GM18502 (cell line): ENCODE data around the gene SLC66A3.
"Not testable (repeated sequence)": the region's sequence is repeated elsewhere in the genome, so short reads cannot be mapped to it uniquely, and the experiment has no call there.

Source experiments
- ATAC-seq: cut with Tn5 transposase; IDR thresholded peaks from one replicate; pipeline ENCODE4 v1.9.1; 2021; ENCODE audit warnings: mild to moderate bottlenecking; ENCODE audit not compliant: unreplicated experiment, poor library complexity

The SLC66A3 gene

GRCh38 chr2:11160731-11161455 is 5.6 kb downstream of the SLC66A3 start:
- ATAC-seq, result peak; percentile 58

DNA sequence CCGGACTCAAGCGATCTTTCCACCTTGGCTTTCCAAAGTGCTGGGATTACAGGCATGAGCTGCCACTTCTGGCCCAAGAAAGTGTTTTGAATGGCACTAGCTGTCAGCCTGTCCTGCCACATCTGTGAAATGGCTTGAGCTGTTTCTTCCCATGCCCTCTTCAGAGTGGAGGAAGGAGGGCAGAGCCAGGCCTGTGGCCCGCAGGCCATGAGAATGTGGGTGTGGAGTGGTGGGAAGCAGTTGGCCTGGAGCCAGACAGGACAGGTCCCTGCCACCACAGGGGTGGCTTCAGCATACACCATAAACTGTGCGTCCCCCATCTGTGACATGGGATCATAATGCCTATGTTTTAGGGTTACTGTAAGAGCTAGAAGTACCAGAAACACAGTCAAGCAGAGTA is 6.5 kb downstream of the SLC66A3 start:
- no peak for ATAC-seq

DNA sequence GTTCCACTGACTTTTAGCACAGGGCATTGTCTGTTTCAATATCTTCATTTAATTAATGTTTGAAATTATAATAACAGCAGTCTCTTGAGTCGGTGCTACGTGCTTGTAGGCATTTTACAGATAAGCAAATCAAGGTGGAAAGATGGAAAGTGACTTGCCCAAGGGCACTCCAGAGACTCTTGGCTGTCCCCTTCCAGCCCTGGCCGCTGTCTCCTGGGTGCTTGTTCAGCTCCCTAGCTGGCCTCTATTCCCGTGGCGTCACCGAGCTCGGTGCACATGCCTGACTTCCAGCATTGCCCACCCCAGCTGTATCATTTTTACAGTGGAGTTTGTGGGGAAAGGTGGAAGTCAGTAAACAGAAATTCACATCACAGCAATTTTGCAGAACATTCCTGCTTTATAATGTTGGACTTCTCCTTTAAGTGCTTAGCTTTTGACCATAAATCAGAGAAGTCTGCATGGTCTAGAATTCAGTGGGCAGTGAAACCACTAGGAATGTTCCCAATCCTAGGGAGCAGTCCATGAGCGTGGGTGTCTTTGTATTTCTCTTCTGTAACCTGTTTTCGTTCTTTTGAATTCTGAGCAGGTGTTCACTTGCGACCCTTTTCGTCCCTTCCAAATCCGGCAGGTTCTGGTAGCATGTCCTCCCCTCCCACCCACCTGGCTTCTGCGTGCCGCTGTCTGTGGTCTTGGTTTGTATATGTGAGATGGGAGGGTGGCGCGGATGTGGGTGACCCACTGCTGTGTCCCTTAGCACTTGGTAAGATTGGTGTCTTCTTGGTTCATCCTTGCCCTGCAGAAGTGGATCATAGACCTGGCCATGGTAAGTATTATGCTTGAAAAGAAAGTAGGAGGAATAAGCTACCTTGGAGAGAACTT is 8.4 kb downstream of the SLC66A3 start:
- no peak for ATAC-seq

- not testable (repeated sequence) for ATAC-seq
Observed at GRCh38 chr2:11165046-11165445, 9.8 kb downstream of the SLC66A3 start.

- no peak for ATAC-seq
Observed at GRCh38 chr2:11166476-11166875, 11.2 kb downstream of the SLC66A3 start.

DNA sequence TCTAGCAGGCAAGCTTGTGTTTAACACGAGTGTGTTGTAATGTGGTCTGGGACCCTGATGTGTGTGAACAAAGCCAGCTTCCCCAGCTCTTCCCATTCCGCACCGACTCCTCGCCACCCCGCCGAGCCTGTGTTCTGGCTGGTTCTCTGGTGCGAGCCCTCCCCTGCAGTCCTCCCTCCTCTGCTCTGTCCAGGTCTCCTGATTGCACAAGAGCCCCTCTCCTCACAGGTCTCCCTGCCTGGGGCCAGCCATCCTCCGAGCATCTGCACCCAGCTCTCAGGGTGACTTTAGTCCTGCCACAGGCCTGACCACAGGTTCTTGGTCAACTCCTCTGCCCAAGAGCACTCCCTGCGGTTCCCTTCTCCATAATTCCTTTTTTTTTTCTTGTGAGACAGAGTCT is 13.2 kb downstream of the SLC66A3 start:
- no peak for ATAC-seq

- no peak for ATAC-seq
Observed at GRCh38 chr2:11169333-11169732, 14.1 kb downstream of the SLC66A3 start.

DNA sequence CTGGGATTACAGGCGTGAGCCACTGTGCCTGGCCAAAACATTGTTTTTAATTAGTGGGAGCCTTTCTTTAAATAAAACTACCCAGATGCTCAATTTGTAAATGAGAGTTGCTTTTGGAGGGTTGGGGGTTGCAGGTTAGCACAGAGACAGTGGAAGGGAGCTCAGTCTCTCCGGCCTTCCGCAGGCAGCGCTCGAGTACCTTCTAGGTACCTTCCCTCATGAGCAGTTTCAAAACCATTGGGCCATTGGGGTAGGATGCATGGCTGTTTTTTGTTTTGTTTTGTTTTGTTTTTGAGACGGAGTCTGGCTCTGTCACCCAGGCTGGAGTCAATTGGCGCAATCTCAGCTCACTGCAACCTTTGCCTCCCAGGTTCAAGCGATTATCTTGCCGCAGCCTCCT is 19.0 kb downstream of the SLC66A3 start:
- ATAC-seq, result no peak

DNA sequence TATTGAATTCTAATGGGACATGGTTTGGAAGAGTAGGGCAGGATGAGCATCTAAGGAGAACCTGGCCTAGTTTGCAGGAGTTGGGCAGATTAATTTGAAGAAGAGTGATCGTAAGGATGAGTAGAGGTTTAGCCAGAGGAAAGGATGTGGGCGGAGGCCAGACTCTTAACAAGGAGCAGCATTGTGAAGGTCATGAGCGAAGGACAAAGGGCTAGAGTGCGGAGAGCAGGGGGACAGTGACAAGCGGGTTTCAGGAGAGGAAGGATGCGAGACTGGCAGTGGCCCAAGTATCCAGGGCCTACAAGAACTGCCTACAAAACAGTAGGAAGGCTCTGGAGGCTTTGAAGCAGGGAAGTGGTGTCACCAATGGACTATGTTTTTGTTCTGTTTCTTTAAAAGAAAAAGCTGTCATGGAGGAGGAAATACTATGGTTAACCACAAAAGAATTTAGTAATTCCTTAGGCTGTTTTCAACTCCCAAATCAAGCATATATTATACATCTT is 20.1 kb downstream of the SLC66A3 start:
- no peak for ATAC-seq

GRCh38 chr2:11177871-11178690 is 22.8 kb downstream of the SLC66A3 start:
- no peak for ATAC-seq

GRCh38 chr2:11179196-11179595 is 23.9 kb downstream of the SLC66A3 start:
- ATAC-seq, result no peak

- no peak for ATAC-seq
Observed at GRCh38 chr2:11179899-11180298, 24.6 kb downstream of the SLC66A3 start.

DNA sequence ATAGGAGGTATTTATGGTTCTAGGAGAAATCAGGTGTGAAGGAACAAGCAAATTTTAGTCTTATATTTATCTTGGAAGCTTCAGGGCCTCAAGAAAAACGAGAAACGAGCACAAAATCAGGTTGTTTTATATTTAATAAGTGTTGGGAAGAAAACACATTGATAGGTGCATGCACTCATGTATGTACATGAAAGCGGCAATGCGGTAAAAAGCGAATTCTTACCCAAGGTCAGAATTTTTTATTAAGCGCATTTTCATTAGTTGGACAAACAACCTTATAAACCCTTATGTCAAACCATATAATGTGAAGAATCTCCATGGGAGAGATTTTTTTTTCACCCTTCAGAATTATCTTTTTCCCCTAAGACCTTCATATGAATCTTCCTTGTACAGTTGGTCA is 25.4 kb downstream of the SLC66A3 start:
- ATAC-seq, result no peak

GRCh38 chr2:11182951-11183350 is 27.7 kb downstream of the SLC66A3 start:
- no peak for ATAC-seq

DNA sequence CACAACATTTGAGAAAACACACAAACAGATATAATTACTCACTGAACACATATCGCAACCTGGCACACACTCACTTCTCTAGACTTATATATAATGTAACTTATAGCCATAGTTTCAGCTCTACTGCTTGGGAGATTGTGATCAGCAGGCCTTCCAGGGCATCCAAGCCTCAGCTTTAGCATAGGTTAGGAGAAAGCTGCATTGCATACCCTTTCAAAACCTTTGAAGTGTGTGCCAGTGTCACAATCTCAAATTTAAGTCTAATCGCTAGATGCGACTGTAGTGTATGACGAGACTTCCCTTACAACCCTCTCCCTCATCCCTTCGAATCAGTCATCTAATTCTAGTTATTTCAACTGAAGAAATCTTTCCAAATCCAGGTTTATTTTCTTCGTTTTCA is 30.9 kb downstream of the SLC66A3 start:
- ATAC-seq, result no peak

GRCh38 chr2:11187083-11187619 is 31.9 kb downstream of the SLC66A3 start:
- no peak for ATAC-seq

GRCh38 chr2:11187731-11188130 is 32.5 kb downstream of the SLC66A3 start:
- no peak for ATAC-seq

DNA sequence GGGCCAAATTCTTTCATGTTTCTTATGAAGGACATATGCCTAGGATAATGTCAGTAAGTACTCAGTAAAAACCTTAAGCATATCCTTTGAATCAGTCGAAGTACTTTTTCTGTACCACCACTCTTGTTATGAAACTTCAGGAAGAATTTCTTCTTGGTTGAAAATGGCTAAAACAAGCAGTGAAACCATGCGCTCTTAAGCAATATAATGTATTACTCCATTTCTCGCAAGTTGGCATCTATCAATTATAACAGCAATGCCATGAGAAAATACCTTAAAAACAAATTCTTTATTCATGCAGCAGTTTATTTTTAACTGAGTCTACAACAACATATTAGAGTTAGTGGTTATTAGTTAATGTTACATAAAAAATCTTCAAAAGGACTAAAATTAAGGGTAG is 41.0 kb downstream of the SLC66A3 start:
- ATAC-seq, result no peak

GRCh38 chr2:11200651-11201050 is 45.4 kb downstream of the SLC66A3 start:
- ATAC-seq, result no peak

DNA sequence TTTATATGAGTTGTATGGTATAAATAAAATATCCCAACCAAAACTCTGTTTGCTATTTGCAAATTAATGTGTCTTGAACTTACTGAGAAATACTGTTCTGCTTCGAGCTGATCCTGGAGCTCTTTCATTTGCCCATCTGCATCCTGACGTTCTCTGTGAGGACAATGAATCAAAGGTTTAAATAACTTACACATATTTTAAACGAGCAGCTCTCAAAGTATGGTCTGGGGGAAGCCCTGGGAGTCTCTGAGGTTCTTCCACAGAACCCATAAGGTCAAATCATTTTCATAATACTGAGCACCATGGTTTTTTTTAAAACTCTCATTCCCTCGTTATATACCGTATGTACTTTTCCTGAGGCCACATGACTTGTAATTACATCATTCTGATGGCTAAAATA is 46.7 kb downstream of the SLC66A3 start:
- no peak for ATAC-seq
